ENCODE measurements around the gene PIP5KL1.

DNA sequence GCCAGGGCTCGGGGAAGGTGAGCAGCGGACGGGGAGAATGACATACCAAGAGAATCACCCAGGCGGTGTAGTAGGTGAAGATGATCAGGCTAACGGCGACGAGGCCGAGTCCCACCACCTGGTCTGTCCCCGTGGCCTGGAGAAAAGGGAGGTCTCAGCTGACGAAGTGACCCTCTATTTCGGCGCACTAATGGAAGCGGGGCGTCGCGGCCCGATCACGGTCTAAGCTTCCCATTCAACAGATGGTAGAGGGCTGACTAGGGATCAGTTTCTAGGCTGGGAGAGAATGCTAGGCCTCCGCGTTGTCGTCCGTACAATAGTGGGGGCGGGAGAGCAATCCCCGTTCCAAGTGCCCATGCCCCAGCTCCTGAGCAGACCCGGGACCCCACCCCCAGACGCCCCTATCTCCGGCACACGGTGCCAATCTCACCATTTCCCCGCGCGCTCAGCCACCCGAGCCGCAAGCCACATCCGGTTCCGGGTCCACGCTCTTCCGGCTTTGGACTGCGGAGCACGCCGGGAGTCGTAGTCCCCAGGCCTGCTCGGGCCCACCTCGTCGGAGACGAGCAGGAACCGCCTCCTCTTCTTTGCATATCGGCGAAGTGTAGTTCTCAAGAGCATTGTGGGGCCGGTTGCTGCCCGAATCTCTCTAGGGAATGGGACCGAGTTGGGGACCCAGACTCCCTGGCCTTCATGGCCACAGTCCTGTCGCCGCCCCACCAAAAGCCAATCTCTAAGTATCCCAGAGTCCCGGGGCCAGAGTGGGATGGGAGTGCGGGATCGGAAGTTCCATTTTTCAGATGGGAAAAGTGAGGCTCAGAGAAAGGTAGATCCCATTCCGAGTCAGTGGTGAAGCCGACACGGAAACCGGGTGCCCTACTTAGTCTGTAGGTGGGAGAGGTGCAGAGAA is 7.1 kb upstream of the PIP5KL1 start, which contains the start of gene DPM2:
- no peak for TF ChIP-seq TARDBP (IDR thresholded peaks at IDR 0.05)
- no peak for TF ChIP-seq ARNT (IDR thresholded peaks at IDR 0.05)
- no peak for TF ChIP-seq ZNF384 (IDR thresholded peaks at IDR 0.05)
- TF ChIP-seq SP1 (IDR thresholded peaks at IDR 0.05) = no peak
- no peak for TF ChIP-seq BHLHE40 (IDR thresholded peaks at IDR 0.05; ENCODE audit: borderline replicate concordance)
- no peak for TF ChIP-seq LEF1 (IDR thresholded peaks at IDR 0.05; ENCODE audit: borderline replicate concordance)
- no peak for TF ChIP-seq FOXM1 (IDR thresholded peaks at IDR 0.05; ENCODE audit: borderline replicate concordance)
- TF ChIP-seq FOXK2 (IDR thresholded peaks at IDR 0.05) = no peak
- TF ChIP-seq ELF4 (IDR thresholded peaks at IDR 0.05) = peak; percentile 89
- TF ChIP-seq, protein P1, sequence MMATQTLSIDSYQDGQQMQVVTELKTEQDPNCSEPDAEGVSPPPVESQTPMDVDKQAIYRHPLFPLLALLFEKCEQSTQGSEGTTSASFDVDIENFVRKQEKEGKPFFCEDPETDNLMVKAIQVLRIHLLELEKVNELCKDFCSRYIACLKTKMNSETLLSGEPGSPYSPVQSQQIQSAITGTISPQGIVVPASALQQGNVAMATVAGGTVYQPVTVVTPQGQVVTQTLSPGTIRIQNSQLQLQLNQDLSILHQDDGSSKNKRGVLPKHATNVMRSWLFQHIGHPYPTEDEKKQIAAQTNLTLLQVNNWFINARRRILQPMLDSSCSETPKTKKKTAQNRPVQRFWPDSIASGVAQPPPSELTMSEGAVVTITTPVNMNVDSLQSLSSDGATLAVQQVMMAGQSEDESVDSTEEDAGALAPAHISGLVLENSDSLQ (IDR thresholded peaks at IDR 0.05) = peak; percentile 56
- no peak for TF ChIP-seq SUZ12 (IDR thresholded peaks at IDR 0.05)
- TF ChIP-seq CTBP1 (IDR thresholded peaks at IDR 0.05; ENCODE audit: borderline replicate concordance) = no peak
- TF ChIP-seq FOXA1 (IDR thresholded peaks at IDR 0.05) = no peak
